GM12873 (cell line): ENCODE measurements around the gene CRYGN.

ENCODE experiments used
- CTCF ChIP-seq: IDR thresholded peaks from 2 replicates; pipeline ENCODE4 v1.5.1; 2012; ENCODE audit warnings: low read depth, mild to moderate bottlenecking, moderate library complexity, low read length, control low read depth; ENCODE audit not compliant: insufficient read depth; ENCODE audit errors: missing control alignments

Gene CRYGN

GRCh38 chr7:151431768-151432311, 8.1 kb downstream of the CRYGN start:
- TF ChIP-seq CTCF, result no peak

DNA sequence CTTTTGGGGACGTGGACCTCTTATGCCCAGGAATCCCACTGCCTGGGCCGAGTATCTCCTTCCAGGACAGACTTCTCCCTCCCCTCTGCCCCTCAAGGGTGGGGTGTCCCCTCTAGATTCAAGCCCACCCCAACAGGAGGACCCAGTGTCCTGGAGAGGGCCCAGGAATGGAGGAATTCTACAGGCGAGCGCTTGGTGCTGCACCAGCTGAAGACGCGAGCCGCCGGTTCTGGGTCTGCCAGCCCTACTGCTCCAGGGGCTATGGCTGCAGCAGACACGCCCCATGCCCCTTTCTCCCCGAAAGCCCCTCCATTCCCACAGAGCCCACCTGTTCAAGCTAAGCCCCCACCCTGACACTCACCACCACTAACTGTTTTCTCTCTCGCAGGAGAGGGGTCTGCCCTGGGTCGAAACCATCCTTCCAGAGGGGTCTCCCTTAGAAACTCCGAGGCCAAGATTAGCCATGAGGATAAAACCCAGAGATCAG, 8.6 kb downstream of the CRYGN start:
- TF ChIP-seq CTCF, result no peak

DNA sequence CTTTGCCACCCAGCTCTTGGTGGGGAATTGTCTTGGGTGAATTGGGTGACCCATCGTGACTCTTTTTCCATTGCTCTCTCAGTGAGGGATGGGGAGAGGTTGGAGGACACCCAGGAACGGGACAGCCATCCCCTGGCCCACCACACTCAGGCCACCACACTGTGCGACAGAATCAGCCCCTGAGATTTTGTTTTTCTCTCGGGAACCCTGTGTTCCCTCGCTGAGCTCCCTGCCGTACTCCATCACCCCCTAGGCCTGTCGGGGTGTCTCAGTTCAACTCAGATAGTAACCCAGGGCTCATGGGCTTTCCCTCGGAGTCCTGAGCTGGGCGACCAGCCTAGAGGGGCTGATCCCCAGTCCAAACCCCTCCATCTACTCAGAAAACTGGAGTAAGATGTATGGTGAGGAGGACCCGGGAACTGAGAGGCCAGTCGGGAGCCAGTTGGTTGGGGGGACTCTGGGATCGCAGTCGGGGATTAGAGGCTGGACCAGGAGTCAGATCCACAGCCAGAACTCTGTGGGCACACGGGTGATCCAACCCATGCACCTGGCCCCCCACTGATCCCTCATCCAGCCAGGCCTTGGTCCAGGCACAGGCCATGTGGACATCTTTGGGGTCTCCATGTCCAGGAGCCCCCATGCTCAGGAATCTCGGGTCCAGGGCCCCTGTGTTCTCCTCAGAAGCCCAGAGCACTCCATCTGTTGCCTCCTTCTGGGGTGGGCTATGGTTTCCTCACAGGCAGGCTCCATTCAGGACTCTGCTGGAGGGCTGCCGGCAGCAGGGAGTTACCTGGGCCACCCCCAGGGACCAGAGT, 9.3 kb downstream of the CRYGN start:
- TF ChIP-seq CTCF, result no peak

DNA sequence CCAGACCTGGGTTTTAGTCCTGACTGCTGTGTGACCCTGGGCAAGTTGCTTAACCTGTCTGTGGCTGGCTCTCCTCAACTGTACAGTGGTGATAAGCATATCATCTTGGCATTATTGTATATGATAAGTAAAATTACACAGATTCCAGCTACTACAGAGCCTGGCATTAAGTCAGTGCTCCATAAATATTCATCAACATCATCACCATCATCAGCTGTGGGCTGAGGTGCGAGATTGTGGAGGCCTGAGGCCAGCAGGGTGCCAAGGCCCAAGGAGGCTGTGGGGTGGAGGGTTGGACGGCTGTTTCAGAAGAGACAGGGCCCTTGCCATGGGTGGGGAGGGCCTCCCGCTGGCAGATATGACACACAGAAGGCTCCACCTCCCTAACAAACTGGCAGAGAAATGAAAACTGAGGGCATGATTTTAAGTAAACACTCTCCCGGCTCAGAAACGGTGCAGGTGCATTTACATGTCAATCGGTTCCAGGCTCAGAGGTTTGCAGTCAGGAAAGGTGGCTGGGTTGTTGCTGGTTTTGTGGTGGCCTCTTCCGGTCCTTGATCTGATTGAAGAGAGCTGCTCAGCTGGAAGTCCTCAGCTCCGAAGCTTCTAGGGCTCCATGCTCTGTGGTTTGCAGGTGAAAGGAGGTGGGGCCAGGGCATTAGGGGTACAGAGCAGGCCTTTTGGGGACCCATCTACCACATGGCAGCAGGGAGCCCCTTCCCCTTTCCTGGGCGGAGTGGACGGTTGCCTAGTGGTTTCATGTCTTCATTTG, 10.2 kb downstream of the CRYGN start:
- no peak for TF ChIP-seq CTCF

- no peak for TF ChIP-seq CTCF
Observed at GRCh38 chr7:151429237-151429559, 10.7 kb downstream of the CRYGN start.

GRCh38 chr7:151428378-151429236, 11.3 kb downstream of the CRYGN start:
- TF ChIP-seq CTCF, result no peak
